ENCODE data around the gene DLD.

DNA sequence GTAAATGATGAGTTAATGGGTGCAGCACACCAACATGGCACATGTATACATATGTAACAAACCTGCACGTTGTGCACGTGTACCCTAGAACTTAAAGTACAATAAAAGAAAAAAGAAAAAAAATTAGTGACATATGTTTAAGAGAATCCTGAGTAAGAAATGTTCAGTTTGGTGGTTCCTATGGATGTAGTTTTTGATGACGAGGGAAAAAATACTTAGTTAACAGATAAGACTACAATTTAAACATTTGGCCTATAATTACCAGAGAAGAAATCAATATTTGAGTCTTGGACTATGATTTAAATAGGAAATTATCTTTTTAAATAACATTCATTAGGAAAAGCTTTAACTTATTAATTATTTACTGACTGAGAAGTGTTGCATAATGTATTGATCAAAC lies 48.8 kb upstream of the DLD start:
- TF ChIP-seq POLR2AphosphoS5 (IDR thresholded peaks at IDR 0.05; ENCODE audit: low read depth, low read length) (no peak), POLR2A (IDR thresholded peaks at IDR 0.05; ENCODE audit: low read depth, low read length) (no peak)

All from GM12892 (cell line).